ENCODE measurements around the gene TRIM28.
"Not testable (repeated sequence)": the region's sequence is repeated elsewhere in the genome, so short reads cannot be mapped to it uniquely, and the experiment has no call there.

The TRIM28 gene

DNA sequence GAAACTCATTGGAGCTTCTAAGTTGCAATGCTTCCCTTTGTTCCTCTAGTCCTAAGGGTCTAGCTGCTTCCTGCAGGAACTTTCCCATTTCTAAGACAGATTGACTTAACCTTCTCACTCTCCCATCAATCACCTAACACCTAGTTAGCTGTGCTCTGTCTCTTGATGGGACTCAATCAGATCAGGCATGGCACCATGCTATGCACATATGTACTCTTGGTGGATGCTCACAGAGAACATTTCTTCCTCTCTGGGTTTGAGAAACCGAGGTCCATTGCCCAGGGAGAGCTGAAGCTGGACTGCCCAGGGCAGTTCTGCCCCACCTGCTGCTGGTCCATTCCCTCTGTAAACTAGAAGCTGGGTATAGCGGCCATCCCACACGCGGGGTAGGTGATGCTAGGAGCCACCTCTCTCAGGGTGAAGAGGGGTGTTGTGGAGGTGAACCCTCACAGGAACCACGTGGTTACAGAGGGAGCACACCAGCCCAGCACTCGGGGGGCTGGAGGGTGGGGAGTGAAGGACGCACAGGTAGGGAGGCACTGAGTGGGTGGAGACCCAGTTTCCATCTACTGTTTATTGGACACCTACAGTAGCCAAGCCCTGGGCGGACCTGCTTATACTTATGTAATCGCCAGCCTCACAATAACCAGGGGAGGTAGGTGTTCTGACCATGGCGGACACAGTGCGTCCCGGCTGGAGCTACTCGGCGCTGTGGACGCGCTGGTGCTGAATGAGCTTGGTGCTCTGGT lies 17.7 kb downstream of the TRIM28 start:
- DNase-seq, result no peak

DNA sequence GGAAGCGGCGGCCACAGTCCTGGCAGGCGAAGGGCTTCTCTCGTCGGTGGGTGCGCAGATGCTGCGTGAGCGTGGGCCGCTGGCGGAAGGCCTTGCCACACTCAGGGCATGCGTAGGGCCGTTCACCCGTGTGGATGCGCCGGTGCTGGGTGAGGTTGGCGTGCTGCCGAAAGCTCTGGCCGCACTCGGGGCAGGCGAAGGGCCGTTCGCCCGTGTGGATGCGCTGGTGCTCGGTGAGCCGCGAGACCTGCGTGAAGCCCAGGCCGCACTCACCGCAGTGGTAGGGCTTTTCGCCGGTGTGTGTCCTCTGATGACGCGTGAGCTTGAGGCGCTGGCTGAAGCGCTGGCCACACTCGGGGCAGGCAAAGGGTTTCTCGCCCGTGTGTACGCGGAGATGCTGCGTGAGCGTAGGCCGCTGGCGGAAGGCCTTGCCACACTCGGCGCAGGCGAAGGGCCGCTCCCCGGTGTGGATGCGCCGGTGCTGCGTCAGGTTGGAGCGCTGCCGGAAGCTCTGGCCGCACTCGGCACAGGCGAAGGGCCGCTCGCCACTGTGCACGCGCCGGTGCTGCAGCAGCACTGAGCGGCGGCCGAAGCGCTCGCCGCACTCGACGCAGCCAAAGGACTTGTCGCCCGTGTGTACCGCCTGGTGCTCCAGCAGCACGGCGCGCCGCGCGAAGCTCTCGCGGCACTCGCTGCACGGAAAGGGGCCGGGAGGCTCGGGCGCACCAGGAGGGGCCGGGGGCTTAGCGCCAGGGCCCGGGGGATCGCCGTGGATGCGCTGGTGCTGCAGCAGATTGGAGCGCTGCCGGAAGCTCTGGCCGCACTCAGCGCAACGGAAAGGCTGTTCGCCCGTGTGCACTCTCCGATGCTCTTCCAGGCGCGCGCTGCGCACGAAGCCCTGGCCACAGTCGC lies 18.5 kb downstream of the TRIM28 start:
- DNase-seq, result no peak

DNA sequence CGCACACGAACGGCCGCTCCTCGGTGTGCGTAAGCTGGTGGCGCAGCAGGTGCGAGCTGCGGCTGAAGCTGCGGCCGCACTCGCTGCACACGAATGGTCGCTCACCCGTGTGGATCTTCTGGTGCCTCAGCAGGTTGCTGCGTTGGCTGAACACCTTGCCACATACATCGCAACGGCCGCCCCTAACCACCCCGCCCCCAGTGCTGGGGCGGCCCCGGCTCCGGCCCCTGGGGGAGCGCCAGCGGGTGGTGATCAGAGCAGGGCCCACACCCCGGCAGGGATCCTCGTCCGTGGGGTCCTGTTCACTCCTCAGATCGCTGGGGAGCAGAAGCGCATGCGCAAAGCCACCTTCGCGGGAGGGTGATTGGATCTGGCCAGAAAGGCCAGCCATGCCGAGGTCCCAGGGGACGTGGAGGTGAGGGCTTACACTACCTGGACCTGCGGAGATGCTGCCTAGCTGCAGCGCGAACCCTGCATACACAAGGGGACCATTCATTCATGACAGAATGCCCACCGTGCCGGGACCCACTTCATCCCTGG lies 19.2 kb downstream of the TRIM28 start:
- no peak for DNase-seq

DNA sequence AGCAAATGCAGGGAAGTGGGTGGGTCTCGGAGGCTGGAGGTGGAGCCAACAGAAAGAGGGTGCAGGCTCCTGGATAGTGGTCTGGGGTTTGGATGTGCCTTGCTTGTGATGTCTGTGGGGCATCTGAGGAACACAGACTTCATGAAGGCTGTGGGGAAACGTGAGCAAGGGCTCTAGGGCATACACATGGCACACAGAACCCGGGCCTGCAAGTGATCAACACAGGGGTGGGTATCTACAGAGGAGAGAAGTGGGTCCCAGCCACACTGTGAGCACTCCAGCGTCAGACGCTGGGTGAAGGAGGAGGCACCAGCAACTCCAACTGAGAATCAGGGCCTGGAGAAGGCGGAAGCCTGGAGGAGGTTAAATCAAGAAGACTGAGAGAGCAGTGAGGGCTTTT lies 20.0 kb downstream of the TRIM28 start:
- no peak for DNase-seq

DNA sequence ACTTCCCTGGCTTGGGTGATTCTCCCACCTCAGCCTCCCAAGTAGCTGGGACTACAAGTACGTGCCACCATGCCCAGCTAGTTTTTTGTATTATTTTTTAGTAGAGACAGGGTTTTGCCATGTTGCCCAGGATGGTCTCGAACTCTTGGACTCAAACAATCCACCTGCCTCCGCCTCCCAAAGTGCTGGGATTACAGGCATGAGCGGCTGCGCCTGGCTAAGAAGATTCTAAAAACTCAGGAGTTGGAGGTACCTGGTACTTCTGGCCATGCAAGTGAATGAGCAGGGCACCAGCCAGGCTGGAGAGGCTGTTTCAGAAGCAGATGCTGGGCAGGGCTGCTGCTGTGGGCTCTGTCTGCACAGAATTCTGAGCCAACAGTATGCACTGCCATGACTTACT lies 23.1 kb downstream of the TRIM28 start:
- DNase-seq, result no peak

DNA sequence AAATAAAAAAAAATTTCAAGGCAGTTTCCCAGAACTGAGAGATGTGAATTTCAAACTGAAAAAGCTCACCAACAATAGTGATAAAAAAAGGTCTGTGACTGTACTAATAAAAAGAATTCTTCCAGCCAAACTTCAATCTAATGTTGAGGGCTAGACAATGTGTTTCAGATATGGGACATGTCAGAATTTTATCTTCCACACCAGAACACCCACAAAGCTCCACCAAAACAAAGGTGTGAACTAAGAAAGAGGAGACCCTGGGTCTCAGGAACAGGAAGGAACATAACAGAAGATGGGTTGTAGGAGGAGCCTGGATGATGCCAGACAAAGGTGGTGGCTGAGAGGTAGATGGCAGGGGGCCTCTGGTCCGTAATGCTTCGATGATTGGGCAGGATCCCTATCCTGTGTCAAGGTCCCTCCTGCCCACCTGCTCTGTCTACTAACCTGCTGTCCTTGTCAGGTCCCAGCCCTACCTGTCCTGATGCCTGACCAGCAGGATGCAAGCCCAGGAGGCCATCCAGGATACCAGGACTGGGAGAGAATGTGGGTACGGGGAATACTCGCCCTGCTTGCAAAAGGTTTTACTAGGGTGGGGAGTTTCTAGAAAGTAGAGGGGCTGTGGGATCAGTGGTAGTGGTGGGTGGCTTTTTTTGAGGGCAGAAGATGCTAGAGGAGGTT lies 24.7 kb downstream of the TRIM28 start:
- DNase-seq, result no peak

DNA sequence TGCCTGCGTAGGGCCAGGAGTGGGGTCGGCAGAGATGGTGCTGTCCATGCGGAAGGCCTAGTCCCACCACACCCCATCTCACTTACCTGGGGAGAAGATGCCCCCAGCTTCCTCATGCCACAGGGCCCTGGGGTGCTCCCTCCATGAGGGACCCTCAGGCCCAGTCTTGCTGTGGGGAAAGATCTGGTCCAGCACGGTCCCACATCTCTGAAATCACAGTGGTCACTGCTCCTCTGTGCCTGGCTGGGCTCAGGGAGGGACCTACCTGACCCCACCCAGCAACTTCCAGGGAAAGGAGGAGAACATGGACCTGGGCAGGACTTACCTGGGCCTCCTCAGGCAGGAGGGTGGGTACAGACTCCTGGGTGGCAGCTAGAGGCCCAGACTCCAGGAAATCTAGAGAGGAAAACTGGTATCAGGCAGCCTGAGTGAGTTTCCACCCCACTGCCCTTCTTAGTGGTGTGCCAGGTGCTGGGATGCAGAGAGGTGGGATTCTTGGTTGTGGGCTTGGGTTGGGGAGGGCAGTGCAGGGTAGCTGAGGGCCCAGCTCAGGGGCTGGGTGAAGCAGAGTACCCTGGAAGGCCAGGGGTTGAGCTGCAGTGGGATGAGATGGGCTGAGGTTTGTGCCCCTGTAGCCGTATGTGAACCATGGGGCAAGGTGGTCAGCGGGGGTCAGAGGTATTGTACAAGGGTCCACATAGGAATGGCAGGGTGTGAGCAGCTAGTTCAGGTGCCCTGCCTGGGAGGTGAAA lies 25.5 kb downstream of the TRIM28 start:
- no peak for DNase-seq

DNA sequence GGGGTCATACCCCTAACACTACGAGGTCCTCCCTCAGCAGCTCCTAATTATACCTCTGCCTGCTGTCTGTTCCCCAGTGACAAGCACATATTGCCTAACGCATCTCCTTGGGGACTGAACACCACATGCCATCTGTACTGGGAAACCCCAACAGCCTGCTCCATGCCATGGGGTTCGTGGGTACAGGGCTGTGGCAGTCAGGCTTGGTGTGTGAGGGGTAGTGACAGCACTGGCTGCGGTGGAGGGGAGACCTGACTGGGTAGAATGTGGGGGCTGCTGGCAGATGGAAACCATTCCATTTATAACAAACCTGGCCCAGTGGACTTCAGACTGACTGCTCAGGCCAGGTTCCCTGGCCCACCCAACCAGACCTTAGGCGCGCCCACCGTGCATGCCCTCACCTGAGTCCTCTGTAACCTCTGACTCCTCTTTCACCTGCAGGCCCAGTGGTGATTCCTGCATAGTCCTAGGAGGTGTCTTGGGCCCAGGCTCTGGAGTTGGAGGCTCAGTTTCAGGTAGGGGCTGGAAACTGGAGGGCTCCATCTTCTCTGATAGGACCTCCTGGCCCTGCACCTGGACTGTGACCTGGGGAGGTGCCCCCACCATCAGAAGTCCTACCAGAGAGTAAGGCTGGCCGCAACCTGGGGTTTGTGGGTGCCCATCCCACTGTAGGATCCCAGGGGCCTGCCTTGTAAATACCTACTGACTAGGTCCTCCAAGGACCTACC lies 26.2 kb downstream of the TRIM28 start:
- DNase-seq, result no peak

DNA sequence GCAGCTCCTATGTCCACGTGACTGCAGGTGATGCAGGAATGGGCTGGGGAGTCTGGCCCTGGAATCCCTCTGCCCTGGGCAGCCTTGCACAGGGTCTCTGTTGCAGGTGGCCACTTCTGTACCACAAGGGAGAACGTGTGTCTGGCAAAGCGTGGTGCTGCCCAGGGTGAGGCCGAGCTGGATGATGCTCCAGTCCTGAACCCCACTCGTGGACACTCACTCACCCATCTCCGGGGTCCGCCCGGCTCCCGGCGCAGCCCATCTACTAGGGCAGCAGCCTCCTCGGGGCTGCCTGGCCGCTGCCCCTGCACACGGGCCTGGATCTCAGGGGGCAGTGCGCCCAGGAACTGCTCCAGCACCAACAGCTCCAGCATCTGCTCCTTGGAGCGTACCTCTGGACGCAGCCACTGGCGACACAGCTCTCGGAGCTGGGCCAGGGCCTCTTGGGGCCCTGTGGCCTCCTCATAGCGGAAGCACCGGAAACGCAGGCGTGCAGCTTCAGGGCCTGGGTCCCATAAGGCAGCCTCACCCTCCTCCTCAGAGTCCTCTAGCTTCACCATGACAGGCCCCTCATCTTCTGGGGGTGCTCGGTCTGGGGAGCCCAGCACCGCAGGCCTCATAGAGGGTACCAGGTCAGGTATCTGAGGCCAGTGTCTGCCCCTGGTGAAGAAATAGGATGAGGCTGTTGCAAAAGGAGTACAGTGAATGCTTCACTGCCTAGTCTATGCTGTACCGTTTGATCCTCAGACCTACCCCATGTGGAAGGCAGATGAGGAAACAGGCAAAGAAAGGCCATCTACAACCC lies 27.1 kb downstream of the TRIM28 start:
- DNase-seq, result no peak

DNA sequence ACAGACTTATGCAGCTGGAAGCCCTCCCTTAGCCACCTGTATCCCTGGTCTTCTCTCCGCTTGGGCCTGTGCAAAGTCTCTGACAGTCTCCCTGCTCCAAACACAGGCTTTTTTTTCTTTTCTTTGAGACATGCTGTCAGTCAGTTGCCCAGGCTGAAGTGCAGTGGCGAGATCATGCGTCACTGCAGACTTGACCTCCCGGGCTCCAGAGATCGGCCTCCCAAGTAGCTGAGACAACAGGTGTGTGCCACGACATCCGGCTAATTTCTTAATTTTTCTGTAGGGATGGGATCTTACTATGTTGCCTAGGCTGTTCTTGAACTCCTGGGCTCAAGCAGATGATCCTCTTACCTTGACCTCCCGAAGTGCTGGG lies 27.7 kb downstream of the TRIM28 start:
- DNase-seq, result no peak

DNA sequence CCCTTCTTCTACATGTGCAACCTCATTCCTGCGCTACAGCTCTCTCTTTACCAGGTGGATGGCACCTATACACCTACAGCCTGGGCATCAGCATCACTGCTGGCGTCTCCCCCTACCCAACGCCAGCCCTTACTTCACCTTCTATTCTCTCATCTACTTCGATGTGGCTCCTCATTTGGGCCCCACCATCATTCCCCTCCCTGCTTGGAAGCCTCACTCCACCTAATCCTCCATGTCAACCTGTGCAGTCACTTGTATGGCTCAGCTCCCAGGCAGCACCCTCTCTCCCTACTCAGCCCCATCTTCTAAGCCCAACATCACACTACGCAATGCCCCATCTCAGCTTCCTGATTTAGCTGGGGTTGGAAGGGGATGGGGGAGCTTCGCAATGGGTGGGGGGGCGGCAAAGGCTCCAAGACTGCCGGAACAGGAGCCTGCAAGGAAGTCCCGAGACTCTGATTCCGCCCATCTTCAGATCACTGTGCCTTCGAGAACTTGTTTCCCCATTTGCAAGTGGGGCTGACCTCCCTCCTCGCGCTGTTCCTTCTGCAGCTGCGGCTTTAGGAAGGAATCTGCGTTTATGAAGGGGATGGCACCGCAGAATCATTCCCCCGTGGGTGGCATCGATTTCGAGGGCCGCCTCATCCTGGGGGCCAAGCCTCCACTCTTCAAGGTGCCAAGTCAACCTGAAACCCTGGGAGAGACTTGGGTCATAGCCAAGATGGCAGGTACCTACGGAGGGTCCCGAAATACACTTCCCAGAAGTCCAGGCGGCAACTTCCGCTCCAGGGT lies 28.4 kb downstream of the TRIM28 start:
- no peak for DNase-seq

DNA sequence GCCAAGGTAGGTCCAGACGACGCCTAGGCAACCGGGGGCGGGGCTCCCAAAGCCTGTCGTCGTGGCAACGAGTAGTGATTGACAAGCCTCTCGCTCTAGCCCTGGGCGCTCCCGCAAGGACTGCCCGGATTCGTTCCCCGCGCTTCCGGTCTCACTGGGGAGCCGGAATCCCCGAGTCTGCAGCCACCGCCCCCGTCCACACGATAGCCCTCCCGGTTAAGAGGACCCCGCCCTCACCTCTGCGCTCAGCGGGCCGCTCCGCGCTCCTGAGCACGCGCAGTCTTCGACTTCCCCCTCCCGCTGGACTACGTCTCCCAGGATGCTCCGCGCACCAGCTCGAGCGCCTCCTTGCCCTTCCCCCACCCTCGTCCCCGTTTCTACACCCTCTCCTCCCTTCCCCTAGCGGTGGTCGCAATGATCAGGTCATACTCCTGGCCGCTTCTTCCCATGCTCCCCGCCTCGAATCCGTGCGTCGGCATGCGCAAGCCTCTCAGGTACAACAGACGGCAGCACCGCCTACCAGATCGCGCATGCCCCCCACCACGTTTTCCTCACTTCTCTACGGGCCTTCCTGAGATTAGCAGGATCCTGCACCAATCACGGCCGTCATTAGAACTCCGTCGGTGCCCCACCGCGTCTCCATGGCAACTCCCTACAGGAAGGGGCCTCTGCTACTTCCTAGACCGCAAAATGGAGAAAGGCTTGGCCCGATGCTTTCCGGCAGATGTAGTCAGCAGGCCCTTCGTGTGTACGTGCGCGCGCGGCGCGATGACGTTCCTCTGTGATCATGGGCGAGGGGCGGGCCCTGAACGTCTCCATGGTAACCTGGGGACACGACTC lies 29.2 kb downstream of the TRIM28 start, which contains the start of gene MZF1:
TSS of gene MZF1 (minus strand) at position 518 of the 840 bp plus-strand sequence. CDS start 1,946 bp downstream, outside the sequence.
- no peak for DNase-seq

DNA sequence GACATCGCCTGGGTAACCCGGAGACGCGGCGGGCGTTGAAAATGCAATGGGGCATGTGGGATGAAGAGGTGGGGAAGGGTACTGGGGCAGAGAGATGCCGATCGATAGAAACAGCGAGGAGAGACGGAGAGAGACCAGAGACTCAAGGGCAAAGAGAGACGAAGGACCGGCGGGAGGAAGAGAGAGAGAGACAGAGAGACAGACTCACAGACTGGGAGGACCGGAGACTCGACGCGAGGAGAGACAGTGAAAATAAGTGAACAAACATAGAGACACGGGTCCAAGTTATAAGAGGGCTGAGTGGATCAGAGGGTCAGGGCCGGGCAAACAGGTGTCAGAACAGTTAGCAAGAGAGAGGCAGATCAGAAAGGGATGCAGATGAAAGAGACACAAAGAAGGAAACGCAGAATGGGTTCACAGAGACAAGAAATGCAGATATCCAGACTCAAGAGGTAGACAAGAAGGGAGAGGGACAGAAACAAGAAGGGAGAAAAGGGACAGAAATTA lies 29.8 kb downstream of the TRIM28 start:
- no peak for DNase-seq

DNA sequence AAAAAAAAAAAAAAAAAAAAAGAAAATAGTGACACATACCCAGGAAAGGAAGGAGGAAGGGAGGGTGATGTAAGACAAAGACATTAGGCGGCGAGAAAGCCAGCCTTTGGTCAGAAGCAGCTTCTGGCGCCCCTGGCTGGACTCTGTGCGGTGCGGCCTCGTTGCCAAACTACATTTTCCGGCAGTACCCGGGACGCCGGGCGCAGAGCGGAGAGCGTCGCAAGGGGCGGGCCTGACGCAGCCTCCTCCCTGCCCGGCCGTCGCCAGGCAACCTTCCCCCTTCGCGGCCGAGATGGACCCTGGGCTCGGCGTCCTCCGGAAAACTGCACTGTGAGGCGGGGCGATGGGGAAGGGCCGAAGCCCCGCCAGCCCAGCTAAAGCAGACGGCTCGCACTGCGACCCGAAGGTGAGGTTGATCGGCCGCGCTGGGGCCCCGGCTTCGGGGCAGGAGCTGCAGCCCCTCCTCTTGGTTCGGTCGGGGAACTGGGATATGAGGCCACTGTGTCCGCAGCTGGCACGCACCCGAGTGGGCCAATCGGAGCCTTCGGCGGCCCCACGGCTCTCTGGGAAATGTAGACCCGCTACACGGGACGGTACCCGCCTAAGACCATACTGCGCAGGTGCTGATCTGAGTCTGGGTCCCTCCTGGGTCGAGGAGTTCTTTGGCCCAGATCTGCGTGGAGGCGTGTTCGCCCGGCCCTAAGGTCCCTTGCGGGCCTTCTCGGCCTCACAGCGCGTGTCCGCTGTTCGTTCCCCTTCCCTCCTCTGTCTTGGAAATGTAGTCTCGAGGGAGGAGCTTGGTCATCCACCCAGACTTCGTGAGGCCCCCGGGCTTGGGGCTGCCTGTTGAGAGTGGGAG lies 31.5 kb downstream of the TRIM28 start:
- no peak for DNase-seq

DNA sequence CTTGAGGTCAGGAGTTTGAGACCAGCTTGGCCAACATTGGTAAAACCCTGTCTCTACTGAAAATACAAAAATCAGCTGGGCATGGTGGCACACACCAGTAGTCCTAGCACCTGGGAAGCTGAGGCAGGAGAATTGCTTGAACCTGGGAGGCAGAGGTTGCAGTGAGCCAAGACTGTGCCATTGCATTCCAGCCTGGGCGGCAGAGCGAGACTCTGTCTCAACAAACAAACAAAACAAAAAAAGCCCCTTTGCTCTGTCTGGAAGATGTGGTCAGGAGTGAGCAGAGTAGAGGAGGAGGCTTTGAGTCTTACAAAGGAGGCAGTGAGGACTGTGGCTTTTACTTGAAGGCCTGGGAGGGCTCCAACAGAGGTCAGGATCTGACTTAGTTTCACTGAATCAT lies 33.7 kb downstream of the TRIM28 start:
- not testable (repeated sequence) for DNase-seq

DNA sequence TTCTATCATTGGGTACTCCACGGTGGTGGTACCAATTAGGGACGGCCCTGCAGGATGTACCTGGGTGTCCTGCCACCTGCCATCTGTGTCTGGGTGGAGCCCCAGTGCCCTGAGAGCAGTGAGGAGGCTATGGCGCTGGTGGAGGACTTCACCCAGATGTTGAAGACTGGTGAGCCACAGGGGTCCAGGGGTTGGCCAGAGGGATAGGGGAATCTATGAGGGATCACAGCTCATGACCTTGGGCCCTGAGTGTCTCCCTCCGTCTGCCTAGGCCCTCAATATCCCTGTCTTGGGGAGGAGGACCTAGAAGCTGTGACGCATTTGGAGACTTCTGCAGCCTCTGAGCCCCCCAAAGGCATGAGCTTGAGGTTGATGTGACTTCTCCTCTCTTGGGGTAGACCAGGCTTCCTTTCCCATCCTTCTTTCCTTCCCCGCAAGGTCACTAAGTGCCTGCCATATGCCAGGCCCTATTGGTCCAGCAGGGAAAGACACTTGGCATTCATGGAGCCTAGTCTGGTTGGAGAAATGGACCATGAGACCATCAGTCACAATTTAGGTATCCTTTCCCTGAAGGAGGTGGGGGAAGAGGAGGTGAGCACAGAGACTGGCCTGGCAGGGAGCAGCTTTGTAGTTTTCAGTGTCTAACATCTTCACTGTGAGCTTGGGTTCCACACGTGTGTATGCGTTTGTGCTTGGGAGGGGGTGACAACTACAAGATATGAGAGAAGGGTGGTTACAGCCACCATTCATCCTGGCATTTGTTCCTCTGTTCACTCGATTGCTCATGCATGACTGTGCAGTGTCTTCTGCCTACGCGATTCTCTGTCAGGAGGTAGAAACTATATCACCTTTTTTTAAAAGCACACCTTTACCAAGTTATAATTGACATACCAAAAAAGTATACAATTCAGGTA lies 34.4 kb downstream of the TRIM28 start:
- DNase-seq, result no peak
